GM23338 (cell line): ENCODE results near the gene SPDYE1.

Experiments used
- CREB1 ChIP-seq: fragments of 250-450 bp; sonication (Bioruptor Pico); IDR thresholded peaks from 2 replicates; pipeline ENCODE4 v1.5.0; 2020; ENCODE audit warnings: low read depth, mild to moderate bottlenecking, moderate library complexity
- CTCF ChIP-seq, 2 experiments: fragments of 200-600 bp in 1 of 2; sonication (generic) in 1 of 2; conservative IDR thresholded peaks; 2 replicates each; pipeline versions ENCODE4 v1.5.1 to v1.6.1; 2016 to 2017; ENCODE audit warnings: antibody characterized with exemption in 2 of 2, low read depth in 2 of 2, mild to moderate bottlenecking in 2 of 2, moderate library complexity in 1 of 2
- ETS1 ChIP-seq: IDR thresholded peaks from 2 replicates; pipeline ENCODE4 v1.6.1; 2016; ENCODE audit warnings: antibody characterized with exemption
- EZH2 ChIP-seq: fragments of 200-600 bp; sonication (generic); IDR thresholded peaks from one replicate; pipeline ENCODE4 v1.8.0; 2017; ENCODE audit warnings: antibody characterized with exemption, mild to moderate bottlenecking, low read depth; ENCODE audit not compliant: unreplicated experiment
- EZH2phosphoT487 ChIP-seq: fragments of 200-600 bp; sonication (generic); IDR thresholded peaks from one replicate; pipeline ENCODE4 v1.8.1; 2018; ENCODE audit warnings: antibody characterized with exemption; ENCODE audit not compliant: unreplicated experiment
- JUNB ChIP-seq: IDR thresholded peaks from one replicate; pipeline ENCODE4 v1.6.1; 2016; ENCODE audit warnings: antibody characterized with exemption; ENCODE audit not compliant: unreplicated experiment
- NANOG ChIP-seq: IDR thresholded peaks from 2 replicates; pipeline ENCODE4 v1.6.1; 2016; ENCODE audit warnings: antibody characterized with exemption, borderline replicate concordance
- POLR2AphosphoS5 ChIP-seq: IDR thresholded peaks from 2 replicates; pipeline ENCODE4 v1.6.1; 2016; ENCODE audit warnings: antibody characterized with exemption, low read depth
- REST ChIP-seq: IDR thresholded peaks from one replicate; pipeline ENCODE4 v1.6.1; 2018; ENCODE audit warnings: antibody characterized with exemption; ENCODE audit not compliant: unreplicated experiment
- STAT1 ChIP-seq: IDR thresholded peaks from one replicate; pipeline ENCODE4 v1.6.1; 2016; ENCODE audit warnings: antibody characterized with exemption; ENCODE audit not compliant: unreplicated experiment
- ZNF114 ChIP-seq: fragments of 250-450 bp; sonication (Bioruptor Pico); IDR thresholded peaks from 2 replicates; pipeline ENCODE4 v1.5.0; 2020; ENCODE audit warnings: mild to moderate bottlenecking, moderate library complexity
- ZNF331 ChIP-seq: fragments of 250-450 bp; sonication (Bioruptor Pico); IDR thresholded peaks from 2 replicates; pipeline ENCODE4 v1.5.0; 2020; ENCODE audit warnings: low read depth, mild to moderate bottlenecking, moderate library complexity

GRCh38 chr7:44043902-44044301 is 46.2 kb downstream of the SPDYE1 start:
- TF ChIP-seq CTCF (conservative IDR thresholded peaks at IDR 0.05; ENCODE audit: low read depth in 2 of 2): no peak
- TF ChIP-seq POLR2AphosphoS5: no peak
- no peak for TF ChIP-seq EZH2phosphoT487
- TF ChIP-seq REST: no peak
- no peak for TF ChIP-seq ZNF114 (CRISPR knock-in tag)
- no peak for TF ChIP-seq EZH2
- TF ChIP-seq ZNF331 (CRISPR knock-in tag): no peak
- TF ChIP-seq STAT1: no peak
- no peak for TF ChIP-seq CREB1 (CRISPR knock-in tag)
- TF ChIP-seq JUNB: no peak
- TF ChIP-seq NANOG: no peak
- no peak for TF ChIP-seq ETS1
